Effector memory CD8-positive, alpha-beta T cell (primary cell): ENCODE measurements around the gene ARF3.
A peak's percentile ranks its signal among the peaks of the same experiment; 100 is the strongest.

Experiments used
- ATAC-seq: fragments of 150-1000 bp; cut with Tn5 transposase; replicated peaks from 2 replicates; pipeline ENCODE4 v1.10.0; 2021; ENCODE audit warnings: mild to moderate bottlenecking, moderate library complexity
- DNase-seq, 3 experiments: peaks; one replicate each; pipeline ENCODE4 v3.0.0; 2021
- H3K27ac Mint-ChIP-seq, 2 donors: one replicate each; pipeline ENCODE4 v1.8.0; 2022; ENCODE audit warnings: mild to moderate bottlenecking in 2 of 2, mixed read lengths in 2 of 2, moderate library complexity in 2 of 2
- H3K27me3 Mint-ChIP-seq, 2 donors: one replicate each; pipeline ENCODE4 v1.8.0; 2022; ENCODE audit warnings: mixed read lengths in 2 of 2
- H3K36me3 Mint-ChIP-seq: one replicate; pipeline ENCODE4 v1.8.0; 2022; ENCODE audit warnings: mild to moderate bottlenecking, moderate library complexity, mixed read lengths; ENCODE audit not compliant: insufficient read depth
- H3K4me1 Mint-ChIP-seq, 2 donors: one replicate each; pipeline ENCODE4 v1.8.0; 2022; ENCODE audit warnings: low read depth in 2 of 2, mixed read lengths in 2 of 2
- H3K4me3 Mint-ChIP-seq, 2 donors: one replicate each; pipeline ENCODE4 v1.8.0; 2022; ENCODE audit warnings: mild to moderate bottlenecking in 2 of 2, mixed read lengths in 2 of 2, moderate library complexity in 2 of 2
- H3K9me3 Mint-ChIP-seq, 2 donors: one replicate each; pipeline ENCODE4 v1.8.0; 2022; ENCODE audit warnings: mixed read lengths in 2 of 2
- total RNA-seq, 9 experiments: gene quantifications; one replicate each; lab custom pipeline; 2026; lab: John Stamatoyannopoulos, UW

Gene ARF3
- total RNA-seq: 51.7 to 71.4 (median 55.9) reads per million in 9 experiments

DNA sequence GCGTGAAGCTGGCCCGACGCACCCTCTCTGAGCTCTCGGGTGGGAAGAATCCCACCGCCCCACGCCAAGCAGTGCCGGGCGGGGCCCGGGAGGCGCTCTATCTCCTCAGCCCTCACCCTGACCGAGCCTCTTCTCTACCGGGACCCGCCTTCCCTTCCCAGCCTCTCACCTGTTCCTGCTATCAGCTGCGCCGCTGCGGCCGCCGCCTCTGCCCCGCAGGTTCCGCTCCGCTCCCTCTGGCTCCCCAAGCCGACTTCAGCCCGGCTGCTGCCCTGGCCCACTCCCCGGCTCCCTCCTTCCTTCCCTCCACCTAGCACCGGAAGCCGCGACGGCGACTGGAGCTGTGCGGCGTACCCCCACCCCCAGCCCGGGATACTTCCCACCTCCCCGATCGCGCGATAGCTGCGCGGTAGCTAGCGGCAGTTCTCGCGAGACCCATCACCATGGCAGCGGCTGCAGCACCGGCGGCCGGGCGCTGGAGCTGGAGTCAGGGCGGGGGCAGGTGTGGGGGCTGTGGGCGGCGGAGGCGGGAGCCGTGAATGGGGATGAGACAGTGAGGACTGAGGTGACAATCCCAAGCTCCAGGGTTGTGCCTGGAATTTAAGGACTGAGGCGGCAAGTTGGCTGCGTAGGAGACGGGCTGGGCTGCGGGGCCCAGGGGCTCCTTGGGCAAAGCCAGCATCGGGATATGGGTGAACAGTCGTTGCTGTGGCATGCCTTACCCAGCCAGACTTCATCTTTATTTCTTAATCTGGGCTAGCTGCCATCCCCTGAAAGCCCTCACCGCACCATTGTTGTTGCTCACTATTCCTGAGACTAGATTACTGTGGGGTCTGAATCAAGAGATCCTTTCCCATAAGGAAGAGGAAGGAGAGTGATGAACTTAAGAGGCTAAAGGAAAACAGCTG, at the start of gene ARF3:
Gene ARF3, minus strand, starts transcription at position 347 of the 908 bp plus-strand sequence. CDS start 16,392 bp downstream, outside the sequence.
- Mint-ChIP-seq H3K36me3 (peaks cover 11% of the 10 kb centered on the region), H3K27ac (peak within 1 kb of the TSS; percentile 95 to 96), H3K9me3 (no peaks in the 10 kb centered on the region), H3K4me3 (peak within 1 kb of the TSS; percentile 97 to 99), H3K27me3 (peaks cover 6 to 17% of the 10 kb centered on the region in 2 donors), H3K4me1 (peaks cover 40 to 49% of the 10 kb centered on the region in 2 donors)
- peak; percentile 92 for ATAC-seq
- peak; percentile 86 to 88 (median 88) for DNase-seq

DNA sequence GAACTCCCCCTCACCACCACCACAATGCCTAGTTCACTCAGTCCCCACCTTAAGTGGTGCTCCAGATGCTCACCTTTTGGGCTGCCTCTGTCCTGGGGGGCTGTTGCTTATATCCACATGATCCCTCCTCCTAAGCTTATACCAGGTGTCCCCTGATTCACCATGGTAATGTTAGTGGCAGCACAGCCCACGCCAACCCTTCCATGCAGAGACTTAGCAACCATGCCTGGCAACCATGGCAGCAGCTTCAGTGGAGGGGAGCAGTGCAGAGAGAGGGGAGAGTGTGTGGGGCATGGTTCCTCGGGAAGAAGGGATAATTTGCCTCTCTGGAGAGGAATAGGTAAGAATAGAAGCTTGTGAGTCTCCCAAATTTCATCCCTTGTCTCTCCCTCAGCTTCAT, 43.1 kb upstream of the ARF3 start:
- Mint-ChIP-seq H3K4me3 (peak overlapping the region in 1 of 2 donors; percentile 80), H3K36me3 (peaks cover 49% of the 10 kb centered on the region), H3K27ac (no peak overlapping the region), H3K4me1 (peaks cover 30 to 36% of the 10 kb centered on the region in 2 donors), H3K9me3 (no peaks in the 10 kb centered on the region), H3K27me3 (peaks cover 46 to 91% of the 10 kb centered on the region in 2 donors)
- no peak for DNase-seq
- no peak for ATAC-seq

DNA sequence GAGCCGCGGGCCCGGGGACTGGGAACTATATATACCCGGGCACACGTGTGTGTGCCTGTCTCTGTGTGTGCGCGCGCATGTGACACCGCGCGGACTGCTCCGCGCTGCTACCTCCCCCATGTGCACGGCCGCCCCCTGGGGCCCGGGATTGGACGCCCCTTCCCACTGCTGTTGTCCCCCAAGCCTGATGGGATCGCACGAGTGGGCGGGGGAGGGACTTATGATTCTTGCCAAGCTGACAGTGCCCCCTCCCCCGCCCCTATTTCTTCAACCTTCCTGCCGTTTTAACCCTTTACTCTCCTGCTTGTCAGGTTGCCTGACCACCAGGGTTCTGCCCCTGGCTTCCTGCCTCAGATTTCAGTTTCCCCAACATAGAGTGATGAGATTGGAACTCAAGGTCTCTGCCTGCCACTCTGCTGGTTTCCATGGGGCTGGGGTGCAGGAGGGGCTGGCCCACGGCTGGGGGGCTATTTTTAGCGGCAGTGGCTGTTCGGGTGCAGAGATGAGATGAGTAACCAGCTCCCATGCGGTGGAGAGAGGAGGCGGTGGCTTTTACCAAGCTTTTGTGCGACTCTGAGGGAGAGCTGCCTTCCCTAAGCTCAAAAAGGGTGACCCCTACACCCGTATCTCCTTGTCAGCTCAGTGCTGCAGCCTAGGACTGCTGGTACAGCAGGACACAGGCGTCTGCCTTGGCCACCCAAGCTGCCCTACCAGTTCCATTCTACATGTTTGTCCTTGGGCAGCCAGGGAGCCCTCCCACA, 42.3 kb upstream of the ARF3 start, which contains the start of gene DDN:
Gene DDN, minus strand, starts transcription at position 5 of the 761 bp plus-strand sequence. CDS start 88 bp downstream, outside the sequence.
- peak within 1 kb of the TSS; percentile 77 to 80 for H3K4me3 Mint-ChIP-seq
- peak; percentile 55 for ATAC-seq
- DNase-seq: peak; percentile 43 to 44 (median 43)
- H3K4me1 Mint-ChIP-seq: peaks cover 33 to 41% of the 10 kb centered on the region in 2 donors
- H3K9me3 Mint-ChIP-seq: no peaks in the 10 kb centered on the region
- H3K36me3 Mint-ChIP-seq: peaks cover 43% of the 10 kb centered on the region
- H3K27me3 Mint-ChIP-seq: peaks cover 47 to 93% of the 10 kb centered on the region in 2 donors
- peak within 1 kb of the TSS; percentile 75 to 76 for H3K27ac Mint-ChIP-seq

DNA sequence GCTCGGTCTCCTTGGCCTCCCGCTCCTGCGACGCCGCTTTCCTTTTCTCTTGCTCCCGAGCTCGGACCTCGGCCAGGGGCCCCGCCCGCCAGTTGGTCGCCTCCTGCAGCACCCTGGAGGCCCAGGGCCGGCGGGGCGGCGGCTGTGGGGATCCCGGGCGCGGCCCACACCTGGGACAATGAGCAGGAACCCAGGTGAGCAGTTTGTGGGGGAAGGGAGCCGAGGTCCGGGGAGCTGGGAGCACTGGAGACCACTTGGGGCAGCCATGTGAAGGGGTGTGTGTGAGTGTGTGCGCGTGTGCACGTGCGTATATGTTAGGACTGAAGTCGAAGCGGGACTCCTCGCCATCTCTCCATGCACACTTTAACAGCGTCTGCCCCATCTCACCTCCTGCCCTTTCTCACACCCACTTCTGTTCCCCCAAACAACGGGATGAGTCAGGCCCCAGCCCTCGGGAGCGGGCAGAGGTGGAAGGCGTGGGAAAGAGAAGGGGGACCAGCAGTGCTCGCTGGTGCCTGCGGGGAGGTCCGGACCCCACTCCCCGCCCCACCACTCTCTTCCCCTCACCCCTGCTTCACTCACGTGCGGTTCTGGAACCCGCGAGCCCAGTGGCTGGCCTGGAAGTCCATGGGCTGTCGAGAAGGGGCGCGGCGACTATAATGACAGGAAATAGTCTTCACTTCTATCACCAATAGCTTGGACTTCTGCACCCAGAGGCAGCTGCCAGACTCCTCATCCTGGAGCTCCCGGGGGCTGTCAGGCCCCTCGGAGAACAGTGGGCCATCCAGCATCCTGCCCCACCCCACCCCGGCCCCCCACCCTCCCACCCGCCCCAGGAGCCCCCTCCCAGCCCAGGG, 41.4 kb upstream of the ARF3 start:
- H3K4me1 Mint-ChIP-seq: peaks cover 33 to 39% of the 10 kb centered on the region in 2 donors
- peak; percentile 13 for ATAC-seq

DNA sequence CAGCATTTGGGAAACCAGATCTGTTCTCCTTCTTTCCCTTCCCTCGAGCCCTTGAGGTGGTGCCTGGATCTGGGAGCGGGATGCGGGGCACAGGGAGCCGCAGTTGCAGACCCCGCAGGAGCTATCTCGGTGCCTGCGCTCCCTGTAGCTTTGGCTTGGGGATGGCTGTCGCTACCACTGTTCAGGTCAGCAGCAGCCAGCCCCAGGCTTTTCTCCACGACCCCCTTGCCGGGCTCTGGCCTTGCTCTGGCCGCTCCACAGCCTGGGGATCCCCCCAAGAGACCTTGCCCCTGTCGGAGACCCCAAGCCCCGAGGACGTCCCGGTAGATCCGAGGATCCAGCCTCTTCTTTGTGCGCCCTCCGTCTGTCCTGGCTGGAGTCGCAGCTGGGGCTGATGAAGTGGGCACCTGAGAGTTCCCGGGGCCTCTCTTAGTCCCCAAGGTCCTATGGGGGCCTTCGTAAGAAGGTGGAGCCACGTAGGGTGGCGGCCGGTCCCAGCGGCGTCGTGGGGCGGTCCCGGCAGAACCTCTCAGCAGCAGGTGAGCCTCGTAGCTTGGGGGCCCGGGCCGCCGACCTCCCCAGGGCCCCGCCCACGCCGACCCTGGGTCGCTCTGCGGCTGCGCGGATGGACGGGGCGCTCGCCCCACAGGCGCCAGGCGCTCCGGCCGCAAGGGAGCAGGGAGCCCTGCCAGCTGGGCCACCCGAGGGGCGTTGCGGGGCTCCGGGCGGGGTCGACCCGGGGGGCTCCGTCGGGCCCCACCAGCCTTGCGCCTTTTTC, 40.6 kb upstream of the ARF3 start:
- Mint-ChIP-seq H3K36me3 (peaks cover 33% of the 10 kb centered on the region), H3K4me1 (peaks cover 33 to 39% of the 10 kb centered on the region in 2 donors), H3K9me3 (no peaks in the 10 kb centered on the region), H3K4me3 (peak overlapping the region; percentile 77 to 80), H3K27me3 (peaks cover 38 to 91% of the 10 kb centered on the region in 2 donors), H3K27ac (peak overlapping the region; percentile 76 to 77)
- ATAC-seq: peak; percentile 33
- peak; percentile 16 to 29 (median 29) for DNase-seq

More for the DNA sequence above, 41.4 kb upstream of the ARF3 start:
- H3K9me3 Mint-ChIP-seq: no peaks in the 10 kb centered on the region
- peak overlapping the region; percentile 77 to 80 for H3K4me3 Mint-ChIP-seq
- peak overlapping the region in 1 of 2 donors; percentile 76 for H3K27ac Mint-ChIP-seq
- H3K27me3 Mint-ChIP-seq: peaks cover 43 to 93% of the 10 kb centered on the region in 2 donors
- H3K36me3 Mint-ChIP-seq: peaks cover 34% of the 10 kb centered on the region
- peak in 1 of 3 experiments; percentile 27 for DNase-seq

DNA sequence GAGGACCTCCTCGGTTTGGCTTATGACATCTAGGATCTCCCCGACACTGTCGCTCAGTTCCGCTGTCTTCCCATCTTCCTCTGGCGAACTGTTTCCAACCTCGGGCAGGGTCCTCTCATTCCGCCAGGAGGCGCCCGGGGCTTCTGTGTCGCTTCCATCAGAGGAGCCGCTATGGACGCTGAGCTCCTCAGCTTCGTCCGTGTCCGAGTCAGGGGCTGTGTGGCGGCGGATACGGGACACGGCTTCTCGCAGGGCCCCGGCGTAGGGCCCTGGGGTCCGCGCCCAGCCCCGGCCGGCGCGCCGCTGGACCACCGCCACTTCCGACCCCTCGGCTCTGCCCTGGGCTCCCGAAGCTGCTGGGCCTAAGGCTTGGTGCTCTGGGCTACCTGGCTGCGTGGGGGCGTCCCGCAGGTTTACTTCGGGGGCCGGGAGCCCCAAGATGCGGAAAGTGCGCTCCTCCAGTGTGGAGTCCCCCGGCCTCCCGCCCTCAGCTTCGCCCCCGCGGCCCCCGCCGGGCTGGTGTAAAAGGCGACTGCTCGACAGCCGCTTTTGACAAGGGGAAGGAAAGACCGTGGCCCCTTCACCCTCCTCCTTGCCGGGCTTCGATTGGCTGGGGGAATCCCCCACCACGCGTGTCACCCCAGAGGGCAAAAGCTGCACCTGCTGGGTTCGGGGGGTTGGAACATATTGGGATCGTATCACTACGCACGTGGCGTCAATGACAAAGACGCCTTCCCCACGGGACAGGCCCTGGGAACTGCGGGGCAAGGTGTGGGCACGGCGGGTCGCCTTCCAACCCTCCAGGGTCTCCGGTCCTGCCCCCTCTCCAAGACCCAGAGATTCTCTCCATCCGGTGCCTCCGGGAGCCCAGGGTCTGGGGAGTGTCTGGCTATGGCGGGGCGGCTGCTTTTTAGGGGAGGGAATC, 39.8 kb upstream of the ARF3 start:
- H3K27me3 Mint-ChIP-seq: peaks cover 30 to 83% of the 10 kb centered on the region in 2 donors
- H3K4me3 Mint-ChIP-seq: peak overlapping the region; percentile 74 to 77
- ATAC-seq: peak; percentile 75
- peaks cover 25% of the 10 kb centered on the region for H3K36me3 Mint-ChIP-seq
- H3K4me1 Mint-ChIP-seq: peaks cover 33 to 39% of the 10 kb centered on the region in 2 donors
- peak overlapping the region; percentile 65 to 77 for H3K27ac Mint-ChIP-seq
- no peaks in the 10 kb centered on the region for H3K9me3 Mint-ChIP-seq
- peak; percentile 63 to 67 (median 66) for DNase-seq

DNA sequence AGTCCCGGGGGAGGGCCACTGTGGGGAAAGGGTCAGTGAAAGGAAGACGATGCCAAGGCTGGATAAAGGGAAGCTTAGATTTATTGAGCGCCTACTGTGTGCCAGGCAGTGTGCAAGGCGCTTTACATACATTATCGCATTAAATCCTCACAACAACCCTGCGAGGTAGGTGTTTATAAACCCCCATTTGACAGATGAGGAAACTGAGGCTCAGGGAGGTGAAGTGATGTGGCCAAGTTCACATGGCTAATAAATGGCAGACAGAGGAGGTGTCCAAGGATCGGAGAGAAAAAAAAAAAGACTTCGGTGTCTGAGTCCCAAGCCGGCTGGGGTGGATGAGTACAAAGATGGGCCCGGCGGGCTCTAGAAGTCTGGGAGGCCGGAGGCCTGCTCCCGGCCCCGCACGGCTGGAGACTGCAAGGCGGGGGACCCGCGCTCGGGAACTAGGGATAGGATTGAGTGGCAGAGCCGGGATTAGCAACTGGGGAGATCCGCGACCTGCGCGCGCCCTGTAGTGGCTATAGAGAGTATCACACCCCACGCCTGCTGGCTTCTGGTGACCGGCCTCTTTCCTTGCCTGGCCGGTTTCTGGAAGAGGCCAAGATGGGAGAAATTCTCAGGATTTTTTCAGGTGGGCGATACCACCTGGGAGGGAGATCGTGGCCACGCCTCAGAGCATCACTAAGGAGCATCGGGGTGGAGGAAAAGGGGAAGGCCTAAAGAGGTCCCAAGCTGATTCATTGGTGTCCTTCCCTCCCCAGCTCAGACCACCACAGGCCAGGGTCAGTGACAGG, 38.0 kb upstream of the ARF3 start:
- Mint-ChIP-seq H3K9me3 (no peaks in the 10 kb centered on the region), H3K4me1 (peaks cover 32 to 34% of the 10 kb centered on the region in 2 donors), H3K36me3 (peaks cover 13% of the 10 kb centered on the region), H3K27ac (peak overlapping the region; percentile 30 to 79), H3K27me3 (peaks cover 25 to 76% of the 10 kb centered on the region in 2 donors), H3K4me3 (peak overlapping the region; percentile 6 to 52)
- DNase-seq (peak in 2 of 3 experiments; percentile 39 to 50), ATAC-seq (no peak)

DNA sequence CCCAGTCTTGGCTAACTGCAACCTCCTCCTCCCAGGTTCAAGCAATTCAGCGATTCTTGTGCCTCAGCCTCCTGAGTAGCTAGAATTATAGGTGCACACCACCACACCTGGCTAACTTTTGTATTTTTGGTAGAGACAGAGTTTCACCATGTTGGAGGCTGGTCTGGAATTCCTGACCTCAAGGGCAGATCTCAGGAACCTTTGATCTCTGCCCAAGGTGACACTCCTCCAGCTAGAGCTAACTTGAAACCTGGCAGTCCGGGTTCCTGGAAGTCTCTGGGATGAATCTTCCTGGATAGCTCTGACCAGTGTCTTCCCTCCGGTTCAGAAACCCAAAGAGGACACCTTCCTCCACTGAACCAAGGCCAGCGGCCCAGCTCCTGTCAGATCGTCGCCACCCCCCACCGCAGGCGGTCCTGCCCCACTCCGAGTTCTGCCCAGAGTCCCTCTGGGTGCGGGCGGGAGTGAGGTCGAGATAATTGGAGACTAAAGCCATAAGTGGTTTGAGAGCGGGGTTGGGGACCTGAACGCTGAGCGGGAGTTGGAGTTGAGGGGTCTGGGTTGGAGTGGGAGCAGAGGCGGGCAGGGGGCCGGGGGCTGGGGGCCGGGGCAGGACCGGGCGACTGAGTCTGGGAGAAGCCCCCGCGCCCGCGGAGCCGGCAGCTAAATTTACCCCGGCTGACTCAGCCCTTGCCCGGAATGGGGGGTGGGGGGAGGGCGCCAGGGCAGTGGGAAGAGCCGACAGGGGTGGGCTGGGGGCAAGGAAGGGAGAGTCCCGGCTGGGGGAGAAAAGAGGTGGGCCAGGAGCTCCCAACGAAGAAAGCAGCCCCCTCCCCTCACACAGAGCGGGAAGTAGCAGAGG, 37.2 kb upstream of the ARF3 start:
- DNase-seq (no peak), ATAC-seq (no peak)
- H3K9me3 Mint-ChIP-seq: no peaks in the 10 kb centered on the region
- no peak overlapping the region for H3K27ac Mint-ChIP-seq
- peaks cover 12% of the 10 kb centered on the region for H3K36me3 Mint-ChIP-seq
- H3K4me3 Mint-ChIP-seq: peak overlapping the region; percentile 6 to 52
- H3K4me1 Mint-ChIP-seq: peaks cover 24 to 28% of the 10 kb centered on the region in 2 donors
- peaks cover 24 to 76% of the 10 kb centered on the region in 2 donors for H3K27me3 Mint-ChIP-seq

DNA sequence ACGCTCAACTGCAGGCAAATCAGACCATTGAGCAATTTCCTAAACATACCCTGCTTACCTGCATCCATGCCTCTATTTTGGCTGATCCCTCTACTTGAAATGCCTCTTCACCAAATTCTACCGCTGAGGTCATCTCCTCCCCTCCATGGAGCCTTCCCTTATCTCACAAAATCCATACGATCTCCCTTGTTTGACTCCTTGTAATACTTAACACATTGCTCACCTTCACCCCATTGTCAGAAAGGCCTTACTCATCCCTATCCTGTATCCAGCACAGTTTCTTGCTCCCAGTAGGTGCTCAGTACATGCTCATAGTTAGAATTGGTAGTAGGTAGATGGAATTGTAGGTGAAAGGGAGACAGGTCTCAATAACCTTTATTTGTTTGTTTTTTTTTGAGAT, 36.5 kb upstream of the ARF3 start:
- ATAC-seq: no peak
- H3K9me3 Mint-ChIP-seq: no peaks in the 10 kb centered on the region
- DNase-seq: no peak
- no peak overlapping the region for H3K4me3 Mint-ChIP-seq
- H3K27me3 Mint-ChIP-seq: peaks cover 28 to 76% of the 10 kb centered on the region in 2 donors
- H3K36me3 Mint-ChIP-seq: peaks cover 6% of the 10 kb centered on the region
- peaks cover 20 to 26% of the 10 kb centered on the region in 2 donors for H3K4me1 Mint-ChIP-seq
- no peak overlapping the region for H3K27ac Mint-ChIP-seq
